ENCODE results near the gene PAQR7. TPM values are rescaled to one million over a fixed set of nuclear protein-coding genes. Genes with fewer than 3 reads are reported as not detected.

Gene PAQR7
- total RNA-seq, 1 experiment from 2014 or later, result 4.4 TPM

DNA sequence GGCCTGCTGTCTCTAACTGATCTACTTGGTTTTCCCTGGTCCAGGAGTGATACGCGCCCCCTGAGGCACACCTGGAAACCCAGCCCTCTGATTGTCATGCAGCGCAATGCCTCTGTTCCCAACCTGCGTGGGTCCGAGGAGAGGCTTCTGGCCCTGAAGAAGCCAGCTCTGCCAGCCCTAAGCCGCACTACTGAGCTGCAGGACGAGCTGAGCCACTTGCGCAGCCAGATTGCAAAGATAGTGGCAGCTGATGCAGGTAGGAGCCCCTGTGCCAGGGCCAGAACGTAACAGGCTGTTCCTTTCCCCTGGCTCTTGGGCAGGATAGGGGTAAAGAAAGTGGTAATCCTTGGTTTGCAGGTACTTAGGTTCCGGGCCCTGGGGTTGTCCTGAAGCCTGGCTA, 48.9 kb downstream of the PAQR7 start:
- ChIA-PET CTCF (interaction anchor here (0.6 to 1.1 kb wide), 3 partner anchors 13 to 704 kb away, joined by 3 read pairs; no protein-coding TSS in a partner anchor), POLR2A (no interaction called here)
- no peak overlapping the region for H3K4me3 Mint-ChIP-seq (ENCODE audit: unreplicated experiment)
- no peaks in the 10 kb centered on the region for H3K9me3 Mint-ChIP-seq (ENCODE audit: unreplicated experiment)
- H3K27ac Mint-ChIP-seq (ENCODE audit: low read depth, unreplicated experiment), result no peak overlapping the region
- intact Hi-C loops (cut with micrococcal nuclease), result no loop called here
- peaks cover 60% of the 10 kb centered on the region for H3K36me3 Mint-ChIP-seq (ENCODE audit: insufficient read depth, unreplicated experiment)
- DNase-seq (ENCODE audit: unreplicated experiment), result no peak
- H3K27me3 Mint-ChIP-seq (ENCODE audit: insufficient read depth, unreplicated experiment), result no peaks in the 10 kb centered on the region
- TF ChIP-seq, protein P1, sequence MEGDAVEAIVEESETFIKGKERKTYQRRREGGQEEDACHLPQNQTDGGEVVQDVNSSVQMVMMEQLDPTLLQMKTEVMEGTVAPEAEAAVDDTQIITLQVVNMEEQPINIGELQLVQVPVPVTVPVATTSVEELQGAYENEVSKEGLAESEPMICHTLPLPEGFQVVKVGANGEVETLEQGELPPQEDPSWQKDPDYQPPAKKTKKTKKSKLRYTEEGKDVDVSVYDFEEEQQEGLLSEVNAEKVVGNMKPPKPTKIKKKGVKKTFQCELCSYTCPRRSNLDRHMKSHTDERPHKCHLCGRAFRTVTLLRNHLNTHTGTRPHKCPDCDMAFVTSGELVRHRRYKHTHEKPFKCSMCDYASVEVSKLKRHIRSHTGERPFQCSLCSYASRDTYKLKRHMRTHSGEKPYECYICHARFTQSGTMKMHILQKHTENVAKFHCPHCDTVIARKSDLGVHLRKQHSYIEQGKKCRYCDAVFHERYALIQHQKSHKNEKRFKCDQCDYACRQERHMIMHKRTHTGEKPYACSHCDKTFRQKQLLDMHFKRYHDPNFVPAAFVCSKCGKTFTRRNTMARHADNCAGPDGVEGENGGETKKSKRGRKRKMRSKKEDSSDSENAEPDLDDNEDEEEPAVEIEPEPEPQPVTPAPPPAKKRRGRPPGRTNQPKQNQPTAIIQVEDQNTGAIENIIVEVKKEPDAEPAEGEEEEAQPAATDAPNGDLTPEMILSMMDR (IDR thresholded peaks at IDR 0.05; ENCODE audit: unreplicated experiment), result no peak
- H3K4me1 Mint-ChIP-seq (ENCODE audit: insufficient read depth, unreplicated experiment), result peaks cover 14% of the 10 kb centered on the region
- BruUV-seq (replicated peaks), result no TSS peak

DNA sequence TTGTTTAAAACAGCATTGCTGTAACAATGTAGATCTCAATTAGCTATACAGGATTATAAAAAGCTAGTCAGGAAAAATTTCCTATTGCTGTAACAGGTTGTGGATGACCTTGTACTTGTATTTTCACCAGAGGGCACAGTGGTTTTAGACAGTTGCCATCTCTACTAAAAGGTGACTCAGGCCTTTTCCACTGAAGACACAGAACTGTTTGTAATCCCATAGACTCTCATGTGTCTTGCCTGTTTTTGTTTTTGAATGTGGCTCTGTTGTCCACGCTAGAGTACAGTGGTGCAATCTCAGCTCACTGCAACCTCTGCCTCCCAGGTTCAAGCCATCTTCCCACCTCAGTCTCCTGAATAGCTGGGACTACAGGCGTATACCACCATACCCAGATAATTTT, 49.9 kb downstream of the PAQR7 start:
- no peak overlapping the region for H3K27ac Mint-ChIP-seq (ENCODE audit: low read depth, unreplicated experiment)
- no peaks in the 10 kb centered on the region for H3K27me3 Mint-ChIP-seq (ENCODE audit: insufficient read depth, unreplicated experiment)
- no peaks in the 10 kb centered on the region for H3K9me3 Mint-ChIP-seq (ENCODE audit: unreplicated experiment)
- TF ChIP-seq, protein P1 (IDR thresholded peaks at IDR 0.05; ENCODE audit: unreplicated experiment), result no peak
- no peak for DNase-seq (ENCODE audit: unreplicated experiment)
- BruUV-seq (replicated peaks), result no TSS peak
- peaks cover 22% of the 10 kb centered on the region for H3K4me1 Mint-ChIP-seq (ENCODE audit: insufficient read depth, unreplicated experiment)
- no peak overlapping the region for H3K4me3 Mint-ChIP-seq (ENCODE audit: unreplicated experiment)
- ChIA-PET POLR2A (interaction anchor here (1.0 kb wide), 1 partner anchor 77 kb away, joined by 3 read pairs; no protein-coding TSS in a partner anchor), CTCF (interaction anchor here (0.7 to 1.1 kb wide), 3 partner anchors 209 to 705 kb away, joined by 3 read pairs; no protein-coding TSS in a partner anchor)
- peaks cover 50% of the 10 kb centered on the region for H3K36me3 Mint-ChIP-seq (ENCODE audit: insufficient read depth, unreplicated experiment)
- intact Hi-C loops (cut with micrococcal nuclease), result no loop called here

DNA sequence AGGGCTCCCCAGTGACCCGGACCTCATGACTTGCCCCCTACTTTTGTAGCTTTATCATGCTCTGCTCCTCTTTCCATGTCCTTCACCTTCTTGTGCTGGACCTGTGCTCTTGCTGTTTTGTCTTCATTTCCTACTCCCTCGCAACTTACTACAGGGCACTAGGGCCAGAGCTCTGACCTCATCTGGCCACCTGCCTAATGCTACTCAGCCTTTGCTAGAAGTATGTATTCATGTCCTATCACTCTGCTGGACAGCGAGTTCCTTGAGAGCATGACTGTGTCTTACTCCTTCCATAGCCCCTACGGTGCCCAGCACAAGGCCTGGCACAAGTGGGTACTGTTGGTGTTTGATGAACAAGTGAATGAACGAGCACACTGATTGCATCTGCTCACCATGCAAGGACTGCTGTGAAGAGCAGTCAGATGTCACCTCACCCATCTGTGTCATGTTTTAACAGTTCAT, 53.8 kb downstream of the PAQR7 start:
- CTCF ChIA-PET, result interaction anchor here (0.9 to 1.3 kb wide), 3 partner anchors 10 to 15 kb away, joined by 3 to 5 read pairs (median 3); no protein-coding TSS in a partner anchor
- Mint-ChIP-seq H3K9me3 (ENCODE audit: unreplicated experiment) (no peaks in the 10 kb centered on the region), H3K4me1 (ENCODE audit: insufficient read depth, unreplicated experiment) (peaks cover 33% of the 10 kb centered on the region), H3K27ac (ENCODE audit: low read depth, unreplicated experiment) (peak overlapping the region; percentile 89), H3K36me3 (ENCODE audit: insufficient read depth, unreplicated experiment) (peaks cover 11% of the 10 kb centered on the region), H3K4me3 (ENCODE audit: unreplicated experiment) (peak overlapping the region; percentile 79), H3K27me3 (ENCODE audit: insufficient read depth, unreplicated experiment) (no peaks in the 10 kb centered on the region)
- POLR2A ChIA-PET, result interaction anchor here (1.0 to 4.9 kb wide), 8 partner anchors 9 to 176 kb away, joined by 3 to 46 read pairs (median 14); partner anchors contain the start of genes PAFAH2 and STMN1
- DNase-seq (ENCODE audit: unreplicated experiment), result peak; percentile 36
- intact Hi-C loops (cut with micrococcal nuclease), result loop anchor here (2.0 to 5.0 kb wide), 3 partner anchors 37 to 176 kb away; partner anchors contain the start of genes AUNIP and PAFAH2
- BruUV-seq (replicated peaks), result no TSS peak
- TF ChIP-seq, protein P1 (IDR thresholded peaks at IDR 0.05; ENCODE audit: unreplicated experiment), result no peak

DNA sequence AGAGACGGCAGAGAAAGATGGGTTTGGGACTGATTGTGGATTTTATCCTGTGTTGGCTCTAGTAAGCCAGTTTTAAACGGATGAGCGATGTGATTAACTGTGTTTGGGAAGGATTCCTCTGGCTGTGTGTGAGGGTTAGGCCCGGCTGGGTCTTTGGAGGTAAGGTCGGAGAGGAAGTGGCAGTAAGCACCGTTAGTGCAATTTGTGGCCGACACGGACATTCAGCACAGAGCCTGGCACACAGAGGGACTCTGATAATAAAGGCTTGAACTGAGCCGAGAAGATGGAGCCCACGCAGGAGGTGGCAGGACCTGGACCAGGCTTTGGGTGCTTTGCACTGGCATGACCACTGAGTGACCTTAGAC, 54.4 kb downstream of the PAQR7 start:
- ChIA-PET CTCF (interaction anchor here (0.6 to 1.7 kb wide), 7 partner anchors 9 to 176 kb away, joined by 3 to 10 read pairs (median 4); partner anchors contain the start of gene PAFAH2), POLR2A (interaction anchor here (0.8 to 4.9 kb wide), 12 partner anchors 10 to 214 kb away, joined by 3 to 46 read pairs (median 14); partner anchors contain the start of genes PAFAH2, PAQR7 and STMN1)
- Mint-ChIP-seq H3K4me1 (ENCODE audit: insufficient read depth, unreplicated experiment) (peaks cover 33% of the 10 kb centered on the region), H3K9me3 (ENCODE audit: unreplicated experiment) (no peaks in the 10 kb centered on the region), H3K27me3 (ENCODE audit: insufficient read depth, unreplicated experiment) (no peaks in the 10 kb centered on the region), H3K4me3 (ENCODE audit: unreplicated experiment) (peak overlapping the region; percentile 79), H3K27ac (ENCODE audit: low read depth, unreplicated experiment) (peak overlapping the region; percentile 89), H3K36me3 (ENCODE audit: insufficient read depth, unreplicated experiment) (peaks cover 8% of the 10 kb centered on the region)
- intact Hi-C loops (cut with micrococcal nuclease), result loop anchor here (2.0 to 5.0 kb wide), 3 partner anchors 38 to 176 kb away; partner anchors contain the start of genes AUNIP and PAFAH2
- no TSS peak for BruUV-seq (replicated peaks)
- TF ChIP-seq, protein P1 (IDR thresholded peaks at IDR 0.05; ENCODE audit: unreplicated experiment), result no peak
- DNase-seq (ENCODE audit: unreplicated experiment), result no peak

Measured in MCF 10A (cell line).